SU-DHL-6 (cell line): ENCODE measurements around the gene KIF5B.

Experiments used
- H2AFZ ChIP-seq: fragments of 200-600 bp; sonication (generic); 2 replicates; pipeline ENCODE4 v1.6.1; 2014; ENCODE audit warnings: low read depth, mild to moderate bottlenecking, moderate library complexity, mixed read lengths, antibody characterized with exemption, low read length; ENCODE audit not compliant: severe bottlenecking
- H3F3A ChIP-seq: fragments of 200-600 bp; shearing (Covaris generic); 2 replicates; pipeline ENCODE4 v1.6.0; 2016; ENCODE audit warnings: antibody characterized with exemption, mild to moderate bottlenecking; ENCODE audit not compliant: insufficient read depth
- H3K27ac ChIP-seq: fragments of 200-600 bp; sonication (generic); 2 replicates; pipeline ENCODE4 v1.5.1; 2016; ENCODE audit warnings: low read depth, mild to moderate bottlenecking, low read length, moderate library complexity, mixed read lengths
- H3K27me3 ChIP-seq: fragments of 200-600 bp; sonication (generic), shearing (Covaris generic); 2 replicates; pipeline ENCODE4 v1.6.0; 2014; ENCODE audit warnings: mild to moderate bottlenecking, low read length
- H3K36me3 ChIP-seq: fragments of 200-600 bp; sonication (generic); 2 replicates; pipeline ENCODE4 v1.6.1; 2014; ENCODE audit warnings: mild to moderate bottlenecking, low read length, mixed read lengths
- H3K4me2 ChIP-seq: fragments of 300-600, 200-600 bp; shearing (Covaris generic), sonication (generic); 2 replicates; pipeline ENCODE4 v1.6.0; 2014; ENCODE audit warnings: low read length, low read depth, mild to moderate bottlenecking; ENCODE audit not compliant: poor library complexity, severe bottlenecking
- H3K4me3 ChIP-seq: fragments of 200-600 bp; sonication (generic); 2 replicates; pipeline ENCODE4 v1.5.1; 2014; ENCODE audit warnings: antibody characterized with exemption, low read length, mild to moderate bottlenecking, mixed read lengths; ENCODE audit not compliant: insufficient read depth, poor library complexity, severe bottlenecking
- H3K79me2 ChIP-seq: fragments of 200-600 bp; sonication (generic); 2 replicates; pipeline ENCODE4 v1.6.1; 2014; ENCODE audit warnings: mild to moderate bottlenecking, low read length, moderate library complexity; ENCODE audit not compliant: insufficient read depth
- H3K9ac ChIP-seq: fragments of 200-600 bp; sonication (generic); 2 replicates; pipeline ENCODE4 v1.7.0; 2014; ENCODE audit warnings: mild to moderate bottlenecking, low read length
- H3K9me2 ChIP-seq: fragments of 200-600 bp; sonication (generic); replicated peaks from 2 replicates; pipeline ENCODE4 v1.6.1; 2014; ENCODE audit warnings: low read length; ENCODE audit not compliant: insufficient read depth
- H3K9me3 ChIP-seq: fragments of 200-600 bp; sonication (generic); 2 replicates; pipeline ENCODE4 v1.6.1; 2014; ENCODE audit warnings: low read length, mixed read lengths; ENCODE audit not compliant: insufficient read depth
- H4K20me1 ChIP-seq: fragments of 200-600 bp; sonication (generic); 2 replicates; pipeline ENCODE4 v1.6.1; 2014; ENCODE audit warnings: low read depth, mild to moderate bottlenecking, antibody characterized with exemption, low read length, moderate library complexity, mixed read lengths
- CTCF ChIP-seq: fragments of 200-600 bp; sonication (generic); IDR thresholded peaks from one replicate; pipeline ENCODE4 v1.5.1; 2017; ENCODE audit warnings: antibody characterized with exemption, mild to moderate bottlenecking, low read length, moderate library complexity; ENCODE audit not compliant: insufficient read depth, poor library complexity, severe bottlenecking
- EZH2phosphoT487 ChIP-seq: fragments of 200-600 bp; sonication (generic), shearing (Covaris generic); conservative IDR thresholded peaks from 2 replicates; pipeline ENCODE4 v1.6.1; 2018; ENCODE audit warnings: mild to moderate bottlenecking, antibody characterized with exemption, low read length, moderate library complexity, mixed read lengths

KIF5B gene

GRCh38 chr10:32093650-32094049, 37.4 kb upstream of the KIF5B start:
- Histone ChIP-seq H3K4me3 (no peak overlapping the region), H3K9me3 (no peaks in the 10 kb centered on the region), H3K27ac (no peak overlapping the region), H3K36me3 (no peaks in the 10 kb centered on the region), H3K79me2 (no peaks in the 10 kb centered on the region), H3K27me3 (no peaks in the 10 kb centered on the region), H3K4me2 (no peak overlapping the region), H2AFZ (no peak overlapping the region), H3F3A (no peaks in the 10 kb centered on the region), H4K20me1 (no peaks in the 10 kb centered on the region), H3K9ac (no peak overlapping the region), H3K9me2 (no peaks in the 10 kb centered on the region)
- no peak for TF ChIP-seq CTCF
- no peak for TF ChIP-seq EZH2phosphoT487

DNA sequence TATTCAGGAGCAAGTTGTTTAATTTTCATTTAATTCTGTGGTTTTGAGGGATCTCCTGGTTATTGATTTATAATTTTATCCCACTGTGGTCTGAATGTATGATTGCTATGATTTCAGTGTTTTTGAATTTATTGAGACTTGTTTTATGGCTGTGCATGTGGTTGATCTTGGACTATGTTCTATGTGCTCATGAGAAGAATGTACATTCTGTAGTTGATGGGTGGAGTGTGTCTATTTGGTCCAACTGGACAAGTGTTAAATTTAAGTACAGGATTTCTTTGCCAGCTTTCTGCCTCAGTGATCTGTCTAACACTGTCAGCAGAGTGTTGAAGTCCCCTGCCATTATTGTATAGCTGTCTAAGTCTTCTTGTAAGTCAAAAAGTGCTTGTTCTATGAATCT, 34.8 kb upstream of the KIF5B start:
- no peaks in the 10 kb centered on the region for H3K36me3 ChIP-seq
- no peaks in the 10 kb centered on the region for H3K9me3 ChIP-seq
- no peaks in the 10 kb centered on the region for H4K20me1 ChIP-seq
- no peak overlapping the region for H3K4me3 ChIP-seq
- H3K27ac ChIP-seq: no peak overlapping the region
- no peak for TF ChIP-seq EZH2phosphoT487
- TF ChIP-seq CTCF: no peak
- H3K9ac ChIP-seq: no peak overlapping the region
- H3K79me2 ChIP-seq: no peaks in the 10 kb centered on the region
- no peaks in the 10 kb centered on the region for H3K9me2 ChIP-seq
- no peak overlapping the region for H3K4me2 ChIP-seq
- H2AFZ ChIP-seq: no peak overlapping the region
- H3F3A ChIP-seq: no peaks in the 10 kb centered on the region
- H3K27me3 ChIP-seq: 0 out of 2 replicates have a peak, but pooled peaks cover 4% of the 10 kb centered on the region

GRCh38 chr10:32084185-32084851, 28.1 kb upstream of the KIF5B start:
- Histone ChIP-seq H3K9ac (no peak overlapping the region), H3K4me2 (no peak overlapping the region), H3F3A (no peaks in the 10 kb centered on the region)

More at GRCh38 chr10:32084185-32084851, 28.1 kb upstream of the KIF5B start:
- no peaks in the 10 kb centered on the region for H3K9me3 ChIP-seq
- no peak overlapping the region for H2AFZ ChIP-seq
- no peaks in the 10 kb centered on the region for H3K36me3 ChIP-seq
- H3K27ac ChIP-seq: no peak overlapping the region
- 0 out of 2 replicates have a peak, but pooled peaks cover 4% of the 10 kb centered on the region for H3K27me3 ChIP-seq
- H3K4me3 ChIP-seq: no peak overlapping the region
- no peaks in the 10 kb centered on the region for H3K79me2 ChIP-seq
- no peaks in the 10 kb centered on the region for H4K20me1 ChIP-seq
- H3K9me2 ChIP-seq: no peaks in the 10 kb centered on the region
- TF ChIP-seq EZH2phosphoT487: no peak
- TF ChIP-seq CTCF: no peak
